Uterus (tissue), 4 donors: ENCODE results near the gene CTSO. TPM values are rescaled to one million over a fixed set of nuclear protein-coding genes. Genes with fewer than 3 reads are reported as not detected.
A peak's percentile ranks its signal among the peaks of the same experiment; 100 is the strongest.

Experiments used
- DNase-seq, 2 donors: peaks; one replicate each; pipeline ENCODE4 v3.0.0-alpha.2; 2019 to 2020
- H3K27ac ChIP-seq, 2 donors: fragments of 200-600 bp; sonication (generic); 1 replicate in 1 of 2; 2 replicates in 1 of 2; pipeline ENCODE4 v1.5.1; 2016 to 2018
- H3K27me3 ChIP-seq, 2 donors: fragments of 200-600 bp; sonication (generic); one replicate each; pipeline ENCODE4 v1.5.1; 2018 to 2019; ENCODE audit warnings: control low read depth in 1 of 2
- H3K36me3 ChIP-seq, 2 donors: fragments of 200-600 bp; sonication (generic); one replicate each; pipeline ENCODE4 v1.5.1; 2019; ENCODE audit warnings: control low read depth in 1 of 2
- H3K4me1 ChIP-seq, 2 donors: fragments of 200-600 bp; sonication (generic); one replicate each; pipeline ENCODE4 v1.5.1; 2018 to 2019; ENCODE audit warnings: control low read depth in 1 of 2
- H3K4me3 ChIP-seq, 2 donors: fragments of 200-600 bp; sonication (generic); 1 replicate in 1 of 2; 2 replicates in 1 of 2; pipeline ENCODE4 v1.5.1; 2018 to 2019; ENCODE audit warnings: mild to moderate bottlenecking in 1 of 2
- H3K9me3 ChIP-seq, 2 donors: fragments of 200-600 bp; sonication (generic); one replicate each; pipeline ENCODE4 v1.5.1; 2019; ENCODE audit warnings: control low read depth in 1 of 2
- POLR2A ChIP-seq, 2 donors: fragments of 450-650 bp; IDR thresholded peaks; one replicate each; pipeline ENCODE4 v1.6.1; 2016; ENCODE audit warnings: antibody characterized with exemption in 2 of 2, mild to moderate bottlenecking in 1 of 2, moderate library complexity in 1 of 2
- intact Hi-C: fragments of 100-400 bp; cut with DNase I; formaldehyde crosslinking; loops from one replicate; pipeline ENCODE4 v1.15.1; 2023; ENCODE audit warnings: low total_unique reads
- total RNA-seq, 4 donors: library from RNA; depleted of rRNA in 3 of 4; stranded (reverse); fragments of >200 nt in 3 of 4; gene quantifications; one replicate each; pipeline versions ENCODE4 v1.1.0 to v1.2.4, GENCODE V29; 2014 to 2023
- TF ChIP-seq, protein P1 (sequence below), 4 experiments: fragments of 200-600 bp in 2 of 4; fragments of 450-650 bp in 2 of 4; sonication (generic) in 2 of 4; IDR thresholded peaks; one replicate each; pipeline ENCODE4 v1.5.1; 2016 to 2019; ENCODE audit warnings: antibody characterized with exemption in 4 of 4, mild to moderate bottlenecking in 2 of 4, moderate library complexity in 1 of 4
- donor health status: DM: yes; HTN: yes; CAD: no.

Gene CTSO
- total RNA-seq, 4 donors from 2014 or later = 22.0 to 77.8 (median 28.6) TPM

DNA sequence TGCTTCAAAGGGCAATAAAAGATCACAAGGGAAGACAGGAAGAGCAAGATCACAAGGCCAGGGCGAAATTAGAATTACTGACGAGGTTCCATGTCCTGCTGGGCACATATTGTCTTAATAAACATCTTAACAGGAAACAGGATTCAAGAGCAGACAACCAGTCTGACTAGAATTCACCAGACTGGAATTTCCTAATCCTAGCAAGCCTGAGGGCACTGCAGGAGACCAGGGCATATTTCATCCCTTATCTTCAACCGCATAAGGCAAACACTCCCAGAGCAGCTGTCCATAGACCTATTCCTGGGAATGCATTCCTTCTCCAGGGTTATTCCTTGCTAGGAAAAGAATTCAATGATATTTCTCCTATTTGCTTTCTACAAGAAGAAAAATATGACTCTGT, 62.6 kb downstream of the CTSO start:
- Histone ChIP-seq H3K4me3 (no peak overlapping the region), H3K9me3 (no peaks in the 10 kb centered on the region), H3K4me1 (no peaks in the 10 kb centered on the region), H3K27me3 (no peaks in the 10 kb centered on the region), H3K27ac (no peak overlapping the region), H3K36me3 (no peaks in the 10 kb centered on the region)
- intact Hi-C loops = no loop called here
- no peak for DNase-seq
- no peak for TF ChIP-seq POLR2A (IDR thresholded peaks at IDR 0.05)
- TF ChIP-seq, protein P1, sequence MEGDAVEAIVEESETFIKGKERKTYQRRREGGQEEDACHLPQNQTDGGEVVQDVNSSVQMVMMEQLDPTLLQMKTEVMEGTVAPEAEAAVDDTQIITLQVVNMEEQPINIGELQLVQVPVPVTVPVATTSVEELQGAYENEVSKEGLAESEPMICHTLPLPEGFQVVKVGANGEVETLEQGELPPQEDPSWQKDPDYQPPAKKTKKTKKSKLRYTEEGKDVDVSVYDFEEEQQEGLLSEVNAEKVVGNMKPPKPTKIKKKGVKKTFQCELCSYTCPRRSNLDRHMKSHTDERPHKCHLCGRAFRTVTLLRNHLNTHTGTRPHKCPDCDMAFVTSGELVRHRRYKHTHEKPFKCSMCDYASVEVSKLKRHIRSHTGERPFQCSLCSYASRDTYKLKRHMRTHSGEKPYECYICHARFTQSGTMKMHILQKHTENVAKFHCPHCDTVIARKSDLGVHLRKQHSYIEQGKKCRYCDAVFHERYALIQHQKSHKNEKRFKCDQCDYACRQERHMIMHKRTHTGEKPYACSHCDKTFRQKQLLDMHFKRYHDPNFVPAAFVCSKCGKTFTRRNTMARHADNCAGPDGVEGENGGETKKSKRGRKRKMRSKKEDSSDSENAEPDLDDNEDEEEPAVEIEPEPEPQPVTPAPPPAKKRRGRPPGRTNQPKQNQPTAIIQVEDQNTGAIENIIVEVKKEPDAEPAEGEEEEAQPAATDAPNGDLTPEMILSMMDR (IDR thresholded peaks at IDR 0.05) = no peak

DNA sequence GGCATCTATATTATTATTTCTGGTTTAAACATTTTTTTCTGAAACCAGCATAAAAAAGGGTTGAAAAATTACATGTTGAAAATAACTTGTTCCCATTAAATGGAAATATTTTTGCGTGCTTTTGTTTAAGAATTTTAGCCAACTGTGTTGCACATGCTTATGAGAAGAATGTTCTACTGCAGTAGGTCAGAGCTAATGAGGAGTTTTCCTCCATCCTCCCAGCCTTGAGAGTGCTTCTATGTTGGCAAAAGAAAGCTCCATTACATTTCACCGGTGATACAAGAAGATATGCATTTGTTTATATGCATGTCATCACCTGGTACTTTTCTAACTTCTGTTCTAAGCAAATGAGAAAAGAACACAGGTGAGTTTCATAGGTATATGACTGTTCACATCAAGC, 63.7 kb downstream of the CTSO start:
- Histone ChIP-seq H3K27ac (no peak overlapping the region), H3K9me3 (no peaks in the 10 kb centered on the region), H3K4me3 (no peak overlapping the region), H3K36me3 (no peaks in the 10 kb centered on the region), H3K27me3 (no peaks in the 10 kb centered on the region), H3K4me1 (no peaks in the 10 kb centered on the region)
- TF ChIP-seq, protein P1 (IDR thresholded peaks at IDR 0.05) = no peak
- TF ChIP-seq POLR2A (IDR thresholded peaks at IDR 0.05) = no peak
- intact Hi-C loops = no loop called here
- DNase-seq = no peak

DNA sequence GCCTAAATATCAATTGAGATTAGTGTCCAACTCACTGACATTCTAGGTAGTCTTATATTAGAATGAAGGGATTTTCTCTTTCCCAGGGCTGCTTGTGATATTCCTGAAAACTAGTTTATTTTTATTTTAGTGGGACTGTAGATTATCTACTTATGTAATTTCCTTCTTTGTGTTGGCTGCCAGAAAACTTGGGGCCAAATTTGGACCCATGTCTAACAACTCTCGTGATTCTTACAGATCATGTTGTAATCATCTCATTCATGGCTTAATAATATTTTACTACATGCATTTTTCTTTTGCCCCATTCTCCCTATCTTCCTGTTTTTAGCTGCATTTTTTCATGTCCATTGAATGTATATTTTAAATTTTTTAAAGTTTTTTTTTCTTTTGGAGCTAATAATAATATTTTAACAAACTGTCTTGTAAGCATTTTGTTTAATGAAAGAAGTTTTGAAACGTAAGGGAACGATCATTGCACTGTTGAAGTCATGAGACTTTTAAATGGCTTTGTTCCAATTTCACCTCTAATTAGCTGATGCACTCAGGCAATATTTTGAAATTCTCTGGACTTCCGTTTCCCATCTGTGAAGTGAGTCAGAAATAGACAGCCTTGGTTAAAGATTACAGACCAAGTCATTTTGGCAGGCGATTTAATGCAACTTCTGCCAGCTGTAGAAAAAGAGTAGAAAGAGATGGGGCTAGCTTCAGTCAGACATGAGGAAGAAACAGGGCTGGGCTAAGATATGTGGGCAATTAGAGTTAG, 64.5 kb downstream of the CTSO start:
- Histone ChIP-seq H3K4me1 (no peaks in the 10 kb centered on the region), H3K4me3 (no peak overlapping the region), H3K9me3 (no peaks in the 10 kb centered on the region), H3K27ac (no peak overlapping the region), H3K27me3 (no peaks in the 10 kb centered on the region), H3K36me3 (no peaks in the 10 kb centered on the region)
- DNase-seq = peak in 1 of 2 donors; percentile 16
- intact Hi-C loops = no loop called here
- TF ChIP-seq, protein P1 (IDR thresholded peaks at IDR 0.05) = no peak
- TF ChIP-seq POLR2A (IDR thresholded peaks at IDR 0.05) = no peak

DNA sequence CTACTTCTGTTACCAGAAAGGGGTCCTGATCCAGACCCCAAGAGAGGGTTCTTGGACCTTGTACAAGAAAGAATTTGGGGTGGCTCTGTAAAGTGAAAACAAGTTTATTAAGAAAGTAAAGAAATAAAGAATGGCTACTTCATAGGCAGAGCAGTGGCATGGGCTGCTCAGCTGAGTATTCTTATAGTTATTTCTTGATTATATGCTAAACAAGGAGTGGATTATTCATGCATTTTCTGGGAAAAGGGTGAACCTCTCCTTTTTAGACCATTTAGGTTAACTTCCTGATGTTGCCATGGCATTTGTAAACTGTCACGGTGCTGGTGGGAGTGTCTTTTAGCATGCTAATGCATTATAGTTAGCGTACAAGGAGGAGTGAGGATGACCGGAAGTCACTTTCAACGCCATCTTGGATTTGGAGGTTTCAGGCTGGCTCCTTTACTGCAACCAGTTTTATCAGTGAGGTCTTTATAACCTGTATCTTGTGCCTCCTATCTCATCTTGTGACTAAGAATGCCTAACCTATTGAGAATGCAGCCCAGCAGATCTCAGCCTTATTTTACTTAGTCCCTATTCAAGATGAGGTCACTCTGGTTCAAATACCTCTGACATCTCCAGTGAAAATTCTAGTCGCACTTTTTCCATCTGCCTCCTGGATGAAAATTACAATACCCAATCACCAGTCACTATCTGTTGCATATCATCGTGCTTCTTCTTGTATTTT, 65.7 kb downstream of the CTSO start:
- TF ChIP-seq, protein P1 (IDR thresholded peaks at IDR 0.05) = no peak
- TF ChIP-seq POLR2A (IDR thresholded peaks at IDR 0.05) = no peak
- Histone ChIP-seq H3K9me3 (no peaks in the 10 kb centered on the region), H3K4me1 (no peaks in the 10 kb centered on the region), H3K27ac (no peak overlapping the region), H3K27me3 (no peaks in the 10 kb centered on the region), H3K36me3 (no peaks in the 10 kb centered on the region), H3K4me3 (no peak overlapping the region)
- no peak for DNase-seq
- intact Hi-C loops = no loop called here

DNA sequence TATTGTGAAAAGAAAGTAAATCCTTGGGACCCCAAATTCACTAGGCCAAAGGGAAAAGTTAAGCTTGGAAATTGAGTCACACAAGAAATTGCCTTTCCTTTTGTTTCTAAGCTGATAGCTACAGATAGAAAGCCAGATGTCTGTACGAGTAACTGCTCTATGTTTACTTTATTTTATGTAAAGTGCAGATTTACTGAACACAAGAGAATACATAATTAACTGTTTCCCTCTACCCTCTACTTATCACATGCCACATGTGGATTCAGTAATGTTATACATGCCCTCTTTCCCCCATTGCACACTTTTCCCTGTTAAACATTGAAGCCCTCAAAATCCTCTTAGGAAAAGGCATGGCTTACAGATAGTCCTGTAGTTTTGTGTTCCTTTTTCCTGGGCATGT, 66.6 kb downstream of the CTSO start:
- Histone ChIP-seq H3K4me1 (no peaks in the 10 kb centered on the region), H3K27me3 (no peaks in the 10 kb centered on the region), H3K36me3 (no peaks in the 10 kb centered on the region), H3K9me3 (no peaks in the 10 kb centered on the region), H3K27ac (no peak overlapping the region), H3K4me3 (no peak overlapping the region)
- DNase-seq = no peak
- intact Hi-C loops = no loop called here
- TF ChIP-seq, protein P1 (IDR thresholded peaks at IDR 0.05) = no peak
- no peak for TF ChIP-seq POLR2A (IDR thresholded peaks at IDR 0.05)
